ENCODE results near the gene SPEM1.
A peak's percentile ranks its signal among the peaks of the same experiment; 100 is the strongest.

SPEM1 gene, protein sequence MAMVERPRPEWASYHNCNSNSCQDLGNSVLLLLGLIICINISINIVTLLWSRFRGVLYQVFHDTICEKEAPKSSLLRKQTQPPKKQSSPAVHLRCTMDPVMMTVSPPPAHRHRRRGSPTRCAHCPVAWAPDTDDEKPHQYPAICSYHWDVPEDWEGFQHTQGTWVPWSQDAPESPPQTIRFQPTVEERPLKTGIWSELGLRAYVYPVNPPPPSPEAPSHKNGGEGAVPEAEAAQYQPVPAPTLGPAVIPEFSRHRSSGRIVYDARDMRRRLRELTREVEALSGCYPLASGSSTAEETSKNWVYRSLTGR
- 0 reads per million in 3 experiments for total RNA-seq

DNA sequence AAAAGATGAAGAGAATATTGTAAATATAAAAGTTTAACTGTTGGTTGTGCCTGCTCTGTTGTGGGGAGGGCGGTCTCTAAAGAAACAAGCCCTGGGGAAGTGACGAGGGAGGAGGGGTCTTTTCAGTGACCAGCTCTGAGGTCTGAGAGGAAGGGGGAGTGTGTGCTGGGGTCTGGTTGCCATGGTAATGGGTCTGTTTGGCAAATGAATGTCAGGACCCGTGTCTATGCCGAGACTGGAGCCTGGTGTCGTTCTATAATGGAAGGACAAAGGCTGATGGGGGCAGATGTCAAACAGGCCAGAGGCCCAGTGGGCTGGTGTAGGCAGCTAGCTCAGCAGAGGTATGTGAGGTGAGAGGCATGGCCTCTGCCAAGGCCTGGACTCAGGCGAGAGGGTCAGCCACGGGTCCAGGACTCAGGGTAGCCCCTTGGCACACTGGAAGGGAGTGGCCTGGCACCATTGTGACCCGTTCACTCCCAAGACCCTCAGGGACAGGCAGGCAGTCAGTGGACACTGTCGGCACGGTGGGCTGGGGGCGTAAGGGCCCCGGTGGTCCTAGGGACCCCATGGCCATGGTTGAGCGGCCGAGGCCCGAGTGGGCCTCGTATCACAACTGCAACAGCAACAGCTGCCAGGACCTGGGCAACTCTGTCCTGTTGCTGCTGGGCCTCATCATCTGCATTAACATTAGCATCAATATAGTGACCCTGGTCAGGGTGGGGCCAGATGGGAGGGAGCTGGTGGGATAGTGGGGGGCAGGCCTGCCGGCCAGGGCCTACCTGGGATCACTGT is at the start of gene SPEM1:
TSS of gene SPEM1 (plus strand) at position 506 of the 792 bp plus-strand sequence. CDS start at position 567, 61 bp downstream.
- DNase-seq, result no peak

DNA sequence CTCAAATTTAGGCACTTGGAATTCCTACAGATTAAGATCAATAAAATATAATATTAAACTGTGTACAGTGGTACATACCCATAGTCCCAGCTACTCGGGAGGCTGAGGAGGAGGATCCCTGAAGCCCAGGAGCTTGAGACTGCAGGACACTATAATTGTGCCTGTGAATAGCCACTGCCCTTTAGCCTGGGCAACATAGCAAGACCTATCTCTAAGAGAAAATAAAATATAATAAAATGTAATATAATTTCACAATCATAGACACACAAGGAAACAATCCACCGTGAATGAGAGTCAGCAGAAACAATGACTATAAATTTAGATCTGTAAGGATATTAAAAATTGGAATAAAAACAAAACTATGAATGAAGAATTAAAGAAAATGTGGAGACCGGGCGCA is 49.3 kb upstream of the SPEM1 start:
- no peak for DNase-seq

DNA sequence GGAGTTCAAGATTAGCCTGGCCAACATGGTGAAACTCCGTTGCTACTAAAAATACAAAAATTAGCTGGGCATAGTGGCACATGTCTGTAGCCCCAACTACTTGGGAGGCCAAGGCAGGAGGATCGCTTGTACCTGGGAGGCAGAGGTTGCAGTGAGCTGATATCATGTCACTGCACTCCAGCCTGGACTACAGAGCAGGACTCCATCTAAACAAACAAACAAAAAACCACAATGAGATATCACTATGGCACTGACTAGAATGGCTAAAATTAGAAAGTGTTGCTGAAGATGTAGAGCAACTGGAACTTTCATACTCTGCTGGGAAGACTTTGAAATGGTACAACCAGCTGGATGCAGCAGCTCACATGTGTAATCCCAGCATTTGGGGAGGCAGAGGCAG is 45.8 kb upstream of the SPEM1 start:
- no peak for DNase-seq

GRCh38 chr17:7379134-7379533 is 41.0 kb upstream of the SPEM1 start:
- DNase-seq, result no peak

DNA sequence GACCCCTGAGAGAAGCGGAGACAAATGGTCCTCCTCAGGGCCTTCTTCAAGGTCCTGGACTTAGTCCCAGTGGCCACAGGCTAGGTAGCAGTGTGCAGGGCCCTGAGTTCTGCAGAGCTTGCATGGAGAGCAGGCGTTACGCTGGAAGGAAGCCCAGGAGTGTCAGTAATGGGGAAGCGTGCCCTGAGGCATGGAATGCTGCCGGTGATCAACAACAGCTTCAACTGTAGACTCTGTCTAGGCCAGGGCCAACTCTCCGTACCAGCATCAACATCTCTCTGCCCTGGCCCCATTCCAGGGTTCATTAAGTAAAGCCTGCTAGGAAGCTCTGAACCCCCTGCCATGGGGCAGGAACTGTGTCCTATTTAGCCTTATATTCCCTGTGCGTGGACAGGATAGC is 39.8 kb upstream of the SPEM1 start:
- DNase-seq, result no peak

- DNase-seq, result no peak
Measured at GRCh38 chr17:7380855-7381683, 39.1 kb upstream of the SPEM1 start, which contains the start of gene TNK1. TNK1 (plus strand) TSS chr17:7381089; CDS start chr17:7382927, 1,838 bp downstream.

- DNase-seq, result no peak
Measured at GRCh38 chr17:7382901-7383300, 37.2 kb upstream of the SPEM1 start.

DNA sequence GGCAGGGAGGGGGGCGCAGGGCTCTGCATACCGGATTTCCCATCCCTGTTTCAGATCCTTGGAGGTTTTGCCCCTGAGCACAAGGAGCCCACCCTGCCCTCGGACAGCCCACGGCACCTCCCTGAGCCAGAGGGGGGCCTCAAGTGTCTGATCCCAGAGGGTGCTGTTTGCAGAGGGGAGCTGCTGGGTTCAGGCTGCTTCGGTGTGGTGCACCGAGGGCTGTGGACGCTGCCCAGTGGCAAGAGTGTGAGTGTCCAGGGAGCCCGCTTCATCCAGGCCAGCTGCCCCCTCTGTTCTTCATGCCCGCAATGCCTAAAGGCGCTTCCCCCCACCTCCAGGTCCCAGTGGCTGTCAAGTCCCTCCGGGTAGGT is 36.8 kb upstream of the SPEM1 start:
- no peak for DNase-seq

GRCh38 chr17:7383742-7384488 is 36.2 kb upstream of the SPEM1 start:
- DNase-seq, result peak; percentile 81

DNA sequence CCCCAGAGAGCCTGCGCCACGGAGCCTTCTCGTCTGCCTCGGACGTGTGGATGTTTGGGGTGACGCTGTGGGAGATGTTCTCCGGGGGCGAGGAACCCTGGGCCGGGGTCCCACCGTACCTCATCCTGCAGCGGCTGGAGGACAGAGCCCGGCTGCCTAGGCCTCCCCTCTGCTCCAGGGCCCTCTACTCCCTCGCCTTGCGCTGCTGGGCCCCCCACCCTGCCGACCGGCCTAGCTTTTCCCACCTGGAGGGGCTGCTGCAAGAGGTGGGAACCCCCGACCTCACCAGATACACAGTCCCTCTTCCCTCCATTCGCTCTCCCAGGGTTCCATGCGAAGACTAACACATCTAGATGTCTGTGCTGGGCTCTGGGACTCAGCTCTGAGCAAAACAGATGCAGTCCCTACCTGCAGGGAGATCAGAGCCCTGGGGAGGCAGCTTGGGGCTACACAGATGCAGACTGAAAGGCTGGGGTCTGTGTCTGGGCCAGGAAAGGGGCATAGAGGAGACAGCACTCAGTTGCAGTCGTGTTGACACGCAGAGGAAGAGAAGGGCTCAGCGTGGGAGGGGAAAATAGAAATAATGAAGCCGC is 35.5 kb upstream of the SPEM1 start:
- DNase-seq, result no peak

- DNase-seq, result no peak
Measured at GRCh38 chr17:7388856-7389255, 31.3 kb upstream of the SPEM1 start.

DNA sequence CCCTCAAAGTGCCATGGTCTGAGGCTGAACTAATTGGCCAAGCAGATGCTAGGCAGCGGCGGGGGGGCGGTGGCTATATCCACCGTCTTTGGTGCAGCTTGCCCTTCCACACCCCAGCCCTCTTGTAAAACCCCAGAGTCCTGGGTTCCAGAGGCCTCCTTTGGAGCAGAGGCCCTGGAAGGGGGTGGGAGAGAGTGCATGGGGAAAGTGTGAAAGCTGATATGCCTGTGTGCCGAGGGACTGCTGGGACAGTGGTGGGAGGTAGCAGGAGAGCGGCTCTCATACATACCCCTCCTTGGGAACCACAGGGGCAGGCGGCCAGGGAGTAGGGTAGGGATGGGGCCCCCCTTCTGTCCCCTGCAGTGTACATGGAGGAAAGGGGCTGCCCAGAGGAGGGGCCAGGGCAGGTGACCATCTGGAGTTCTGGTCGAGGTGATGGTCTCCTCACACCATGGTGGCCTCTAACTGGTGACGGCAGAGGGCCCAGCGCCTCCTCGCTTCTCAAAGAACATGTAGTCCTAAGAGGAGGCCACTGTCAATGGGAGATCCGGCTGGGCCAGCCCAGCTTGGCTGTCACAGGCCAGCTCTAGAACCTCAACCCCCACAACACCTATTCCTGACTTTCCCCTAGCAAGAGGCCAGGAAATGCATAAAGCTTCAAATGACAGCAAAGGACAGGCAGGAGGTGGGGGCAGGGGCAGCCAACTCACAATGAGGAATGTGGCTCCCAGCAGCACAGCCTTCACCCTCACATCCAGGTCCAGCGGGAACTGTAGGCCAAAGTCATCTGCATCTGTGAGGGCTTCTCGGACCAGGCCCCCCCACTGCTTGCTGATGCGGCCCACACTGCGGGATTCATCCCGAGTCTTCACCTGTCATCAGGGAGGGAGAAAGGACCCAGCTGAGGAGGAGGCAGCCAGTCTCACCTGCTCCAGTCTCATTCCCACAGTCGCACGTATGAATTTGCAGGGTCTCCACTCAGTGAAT is 29.9 kb upstream of the SPEM1 start:
- no peak for DNase-seq

GRCh38 chr17:7391307-7391706 is 28.8 kb upstream of the SPEM1 start:
- no peak for DNase-seq

DNA sequence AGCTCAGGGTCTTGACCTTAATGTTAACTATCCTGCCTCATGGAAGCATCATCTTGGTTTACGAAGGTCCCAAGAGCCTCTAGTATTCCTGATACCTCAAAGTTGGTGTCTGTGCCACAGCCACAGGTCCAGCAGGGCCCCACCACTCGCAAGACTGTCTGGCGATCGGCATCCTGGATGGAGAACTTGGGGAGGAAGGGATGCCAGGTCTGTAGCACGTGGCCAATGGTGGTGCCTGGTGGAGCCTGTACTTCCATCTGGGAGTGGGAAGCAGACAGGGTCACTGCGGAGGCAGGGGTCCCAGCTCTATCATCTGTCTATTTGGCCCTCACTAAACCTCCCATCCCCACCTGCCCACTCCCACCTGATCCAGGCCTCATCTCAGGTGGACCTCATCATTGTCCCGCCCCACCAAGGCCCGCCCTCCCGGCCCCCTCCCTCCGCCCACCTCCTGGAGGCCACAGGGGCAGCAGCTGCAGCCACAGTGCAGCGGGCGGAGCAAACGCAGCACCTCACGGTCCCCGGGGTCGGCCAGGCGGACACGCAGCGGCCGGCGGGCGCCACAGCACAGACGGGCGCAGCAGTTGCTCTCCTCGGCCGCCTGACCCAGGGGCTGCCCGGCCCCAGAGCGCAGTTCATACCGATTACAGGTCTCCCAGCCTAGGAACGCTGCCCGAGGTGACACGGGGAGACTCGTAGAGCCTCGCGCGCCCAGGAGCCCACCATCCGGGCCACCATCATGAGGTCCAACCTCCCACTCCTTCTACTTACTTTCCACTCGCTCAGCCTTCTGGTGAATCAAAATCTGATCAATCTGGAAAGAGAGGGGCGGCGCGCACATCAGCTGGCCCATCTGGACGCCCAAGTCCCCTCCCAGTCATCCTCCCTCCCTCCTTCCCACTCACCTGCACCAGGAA is 27.2 kb upstream of the SPEM1 start:
- no peak for DNase-seq

DNA sequence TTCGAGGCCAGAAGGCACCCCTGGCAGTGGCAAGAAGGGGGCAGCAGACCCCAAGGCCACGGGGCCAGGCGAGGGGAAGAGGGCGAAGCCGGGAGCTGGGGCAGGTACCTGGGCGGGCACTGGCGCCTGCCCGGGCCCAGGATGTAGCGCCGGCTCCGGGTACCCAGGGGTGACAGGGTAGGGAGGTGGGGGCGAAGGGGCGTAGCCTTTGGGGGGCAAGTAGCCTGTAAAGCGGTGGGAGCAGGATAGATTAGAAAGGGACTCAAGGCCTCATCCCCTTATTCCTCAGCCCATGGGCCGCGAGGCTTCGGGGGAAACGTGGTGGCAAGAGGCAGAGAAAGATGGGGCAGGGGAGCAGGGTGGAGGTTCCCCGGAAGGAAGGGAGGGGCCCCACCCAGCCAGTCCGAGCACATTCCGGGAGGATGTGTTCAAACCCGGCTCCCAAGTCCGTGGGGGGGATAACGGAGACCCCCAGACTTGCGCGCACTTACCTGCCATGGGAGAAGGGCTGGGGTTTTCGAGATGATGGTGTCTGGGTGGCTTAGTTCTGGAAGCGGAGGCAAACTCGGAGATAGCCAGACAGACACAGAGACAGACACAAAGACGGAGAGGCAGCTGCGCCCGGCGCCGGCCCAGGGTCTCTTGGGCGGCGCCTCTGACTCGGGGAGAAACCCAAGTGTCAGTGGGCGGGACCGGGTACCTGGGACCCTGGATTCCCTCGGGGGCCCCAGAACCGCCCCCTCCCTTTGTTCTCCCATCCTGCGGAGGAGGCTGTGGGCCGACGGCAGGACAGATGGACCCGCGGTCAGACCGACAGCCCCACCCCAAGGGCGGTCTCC is 26.3 kb upstream of the SPEM1 start:
- peak; percentile 71 for DNase-seq

- DNase-seq, result peak; percentile 77
Measured at GRCh38 chr17:7394452-7395191, 25.5 kb upstream of the SPEM1 start, which contains the start of gene PLSCR3. PLSCR3 (minus strand) TSS chr17:7394525; CDS start chr17:7394110, 415 bp downstream.

DNA sequence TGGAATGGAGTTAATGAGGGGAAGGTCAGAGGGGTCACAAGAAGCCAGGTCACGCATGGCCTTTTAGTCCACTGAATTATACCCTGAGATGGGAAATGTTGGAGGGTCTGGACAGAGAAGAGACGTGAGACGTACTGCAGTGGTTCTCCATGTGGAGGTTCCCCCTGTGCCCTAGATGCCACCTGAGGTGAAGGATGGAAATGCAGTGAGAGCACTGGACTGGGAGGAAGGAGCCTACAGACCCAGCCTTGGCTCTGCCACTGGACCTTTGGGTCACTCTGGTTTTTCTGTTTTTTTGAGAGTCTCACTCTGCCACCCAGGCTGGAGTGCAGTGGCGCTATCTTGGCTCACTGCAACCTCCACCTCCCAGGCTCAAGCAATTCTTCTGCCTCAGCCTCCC is 24.0 kb upstream of the SPEM1 start:
- no peak for DNase-seq

DNA sequence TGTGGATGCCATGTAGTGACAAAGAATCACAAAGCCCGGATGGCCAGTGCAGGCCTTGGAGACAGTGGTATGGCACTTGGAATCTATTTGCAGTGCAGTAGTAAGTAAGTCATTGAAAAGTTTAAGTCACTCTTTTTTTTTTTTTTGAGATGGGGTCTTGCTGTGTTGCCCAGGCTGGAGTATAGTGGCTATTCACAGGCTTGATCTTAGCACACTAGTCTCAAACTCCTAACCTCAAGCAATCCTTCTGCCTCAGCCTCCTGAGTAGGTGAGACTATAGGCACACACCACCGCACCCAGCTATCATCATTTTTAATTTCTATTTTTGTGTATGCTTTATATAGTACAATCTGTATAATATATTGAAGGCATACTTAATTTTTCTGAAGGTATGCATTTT is 21.5 kb upstream of the SPEM1 start:
- no peak for DNase-seq

Measured in central memory CD4-positive, alpha-beta T cell (primary cell).